GM19351 (cell line): Measurements from ENCODE around the gene NEK1.
"Not testable (repeated sequence)": the region's sequence is repeated elsewhere in the genome, so short reads cannot be mapped to it uniquely, and the experiment has no call there.

Experiments used
- ATAC-seq: cut with Tn5 transposase; IDR thresholded peaks from one replicate; pipeline ENCODE4 v1.9.1; 2021; ENCODE audit warnings: mild to moderate bottlenecking, moderate library complexity; ENCODE audit not compliant: unreplicated experiment

The NEK1 gene

DNA sequence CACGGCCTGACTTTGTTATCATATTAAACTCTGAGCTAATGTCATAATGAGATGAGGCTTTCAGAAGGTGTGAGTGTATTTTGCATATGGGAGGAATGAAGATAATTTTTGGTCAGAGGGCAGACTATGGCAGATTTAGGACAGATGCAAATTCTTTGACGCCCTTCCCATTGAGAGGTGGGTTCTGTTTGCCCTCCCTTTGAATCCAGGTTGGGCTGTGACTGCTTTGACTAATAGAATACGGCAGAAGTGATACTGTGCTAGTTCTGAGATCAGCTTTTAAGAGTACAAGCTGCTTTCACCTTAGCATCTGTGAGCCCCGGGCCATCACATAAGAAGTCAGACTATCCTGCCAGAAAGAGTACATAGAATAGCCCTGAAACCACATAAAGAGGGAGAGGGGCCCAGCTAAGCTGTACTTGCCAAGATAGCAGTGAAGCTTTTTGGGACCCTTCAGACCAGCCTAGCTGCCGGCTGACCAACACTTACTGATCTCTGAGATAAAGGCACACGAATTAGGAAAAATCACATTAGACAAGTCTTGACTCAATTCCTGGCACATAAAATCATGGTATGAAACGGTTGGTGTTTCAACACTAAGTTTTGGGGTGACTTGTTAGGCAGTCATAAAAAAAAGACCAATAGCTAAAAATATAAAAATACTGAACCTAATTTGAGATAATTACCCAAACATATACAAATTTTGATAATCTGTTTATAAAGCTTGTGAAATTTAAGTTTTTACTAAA is 174.9 kb downstream of the NEK1 start:
- ATAC-seq: peak; percentile 88

DNA sequence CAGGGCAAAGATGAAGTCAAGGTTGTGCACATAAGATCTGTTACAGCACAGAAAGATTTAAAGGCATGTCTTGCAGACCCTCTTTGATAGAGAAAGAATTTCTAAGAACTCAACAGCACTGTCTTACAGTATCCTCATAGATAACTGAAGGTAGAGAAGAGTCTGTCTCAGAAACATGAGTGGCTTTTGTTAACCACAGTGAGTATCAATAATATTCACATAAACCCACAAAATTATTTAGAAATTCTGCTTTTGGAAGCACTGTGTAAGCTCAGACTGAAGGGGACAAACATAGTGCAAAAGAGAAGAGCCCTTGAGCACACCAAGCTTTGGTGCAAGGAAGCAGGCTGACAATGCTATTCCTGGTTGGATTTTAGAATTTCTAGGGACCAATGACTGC is 175.6 kb downstream of the NEK1 start:
- ATAC-seq: no peak

DNA sequence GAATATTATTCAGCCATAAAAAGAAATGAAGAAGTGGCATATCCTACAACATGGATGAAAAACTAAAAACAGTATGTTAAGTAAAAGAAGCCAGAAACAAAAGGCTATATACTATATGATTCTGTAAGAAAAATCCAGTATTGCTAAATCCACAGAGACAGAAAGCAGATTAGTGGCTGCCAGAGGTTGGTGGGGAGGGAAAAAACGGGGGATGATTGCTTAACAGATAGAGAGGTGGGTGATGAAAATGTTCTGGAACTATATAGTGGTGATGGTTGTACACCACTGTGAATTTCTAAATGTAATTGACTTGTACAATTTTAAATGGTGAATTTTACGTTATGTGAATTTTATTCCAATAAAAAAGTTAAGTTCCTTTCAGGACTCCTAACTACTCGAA is 184.0 kb downstream of the NEK1 start:
- ATAC-seq: no peak

DNA sequence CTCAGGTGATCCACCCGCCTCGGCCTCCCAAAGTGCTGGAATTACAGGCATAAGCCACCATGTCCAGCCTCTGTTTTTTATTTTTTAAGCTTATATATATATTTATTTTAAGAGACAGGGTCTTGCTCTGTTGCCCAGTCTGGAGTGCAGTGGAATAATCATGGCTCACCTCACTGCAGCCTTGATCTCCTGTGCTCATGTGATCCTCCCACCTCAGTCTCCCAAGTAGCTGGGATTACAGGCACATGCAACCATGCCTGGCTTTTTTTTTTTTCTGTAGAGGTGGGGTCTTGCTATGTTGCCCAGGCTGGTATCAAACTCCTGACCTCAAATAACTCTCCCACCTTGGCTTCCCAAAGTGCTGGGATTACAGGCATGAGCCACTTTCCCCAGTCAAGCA is 184.7 kb downstream of the NEK1 start:
- not testable (repeated sequence) for ATAC-seq

DNA sequence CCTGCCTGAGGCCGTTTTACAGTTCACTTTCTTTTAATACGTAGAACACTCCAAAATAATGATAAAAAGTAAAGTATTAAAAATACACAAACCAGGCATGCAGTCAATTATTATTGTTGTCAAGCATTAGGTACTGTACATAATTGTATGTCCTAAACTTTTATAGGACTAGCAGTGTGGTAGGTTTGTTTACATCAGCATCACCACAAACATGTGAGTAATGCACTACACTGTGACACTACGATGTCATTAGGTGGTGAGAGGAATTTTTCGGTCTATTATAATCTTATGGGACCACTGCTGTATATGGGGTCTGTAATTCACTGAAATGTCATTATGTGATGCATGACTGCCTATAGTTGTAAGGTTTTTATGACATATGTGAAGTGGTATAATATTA is 192.1 kb downstream of the NEK1 start:
- no peak for ATAC-seq

DNA sequence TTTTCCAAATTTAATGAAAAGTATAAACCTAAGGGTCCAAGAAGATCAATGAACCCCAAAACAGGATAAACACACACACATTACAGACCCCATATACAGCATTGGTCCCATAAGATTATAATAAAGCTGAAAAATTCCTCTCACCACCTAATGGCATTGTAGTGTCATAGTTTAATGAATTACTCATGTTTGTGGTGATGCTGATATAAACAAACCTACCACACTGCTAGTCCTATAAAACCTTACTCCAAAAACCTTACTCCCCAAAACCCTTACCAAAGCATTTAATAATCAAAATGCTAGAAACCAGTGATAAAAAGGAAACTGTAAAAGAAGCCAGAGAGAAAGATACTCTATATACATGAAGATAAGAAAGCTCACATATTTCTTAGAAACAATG is 193.5 kb downstream of the NEK1 start:
- no peak for ATAC-seq

DNA sequence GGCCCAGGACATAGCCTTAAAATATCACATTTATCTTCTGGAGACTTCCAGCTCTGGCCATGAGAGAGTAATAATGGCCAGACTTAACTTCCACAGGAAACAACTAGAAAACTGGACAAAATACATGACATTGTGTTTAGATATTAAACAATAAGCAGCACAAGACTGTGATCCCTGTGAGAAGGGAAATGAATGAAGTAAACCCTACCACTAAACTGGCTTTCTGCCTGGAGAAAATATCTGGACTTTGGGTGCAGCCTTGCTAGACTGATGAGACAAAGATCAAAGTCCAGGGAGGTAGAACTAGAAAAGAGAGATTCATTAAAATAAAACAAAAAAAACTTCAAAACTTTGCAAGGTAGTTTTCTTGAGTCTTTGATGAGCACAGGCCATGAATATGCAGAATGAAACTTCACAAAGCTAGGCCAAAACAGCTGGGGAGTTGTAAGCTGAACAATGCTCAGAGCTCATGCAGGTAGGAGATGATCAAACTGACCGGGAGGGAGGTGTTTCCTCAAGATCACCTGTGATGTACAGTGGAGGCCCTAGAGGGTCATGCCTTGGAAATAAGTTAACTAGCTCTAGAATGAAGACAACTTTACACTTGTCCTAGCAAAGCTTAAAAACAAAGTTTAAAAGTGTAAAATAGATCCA is 194.6 kb downstream of the NEK1 start:
- ATAC-seq: no peak

DNA sequence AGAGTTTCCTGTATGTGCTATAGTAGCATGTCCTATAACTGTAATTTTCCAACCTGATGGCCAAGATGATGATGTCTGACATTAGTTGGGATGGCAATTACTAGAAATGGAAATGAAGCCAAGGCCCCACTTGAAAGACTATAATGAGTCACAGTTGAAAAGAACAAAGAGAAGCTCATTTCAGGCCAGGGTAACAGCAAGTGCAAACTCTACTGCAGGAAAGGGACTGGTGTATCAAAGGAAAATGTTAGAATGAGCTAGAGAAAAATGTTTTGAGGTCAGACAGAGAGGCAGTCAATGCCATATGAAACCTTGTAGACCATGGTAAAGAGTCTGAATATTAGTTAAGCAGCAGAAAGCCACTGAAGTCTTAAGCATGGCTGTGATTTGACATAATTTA is 195.4 kb downstream of the NEK1 start:
- ATAC-seq: peak; percentile 75

DNA sequence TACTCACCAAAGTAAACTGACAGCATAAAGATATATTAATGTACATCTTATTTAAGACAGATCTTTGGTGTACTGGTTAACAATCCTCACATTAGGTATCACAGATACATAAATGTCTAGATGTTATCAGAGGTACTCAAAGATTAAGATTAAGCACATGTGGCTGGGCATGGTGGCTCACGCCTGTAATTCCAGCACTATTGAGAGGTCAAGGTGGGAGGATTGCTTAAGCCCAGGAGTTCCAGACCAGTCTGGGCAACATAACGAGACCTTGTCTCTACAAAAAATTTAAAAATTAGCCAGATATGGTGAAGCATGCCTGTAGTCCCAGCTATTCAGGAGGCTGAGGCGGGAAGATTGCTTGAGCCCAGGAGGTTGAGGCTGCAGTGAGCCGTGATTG is 195.9 kb downstream of the NEK1 start:
- no peak for ATAC-seq

DNA sequence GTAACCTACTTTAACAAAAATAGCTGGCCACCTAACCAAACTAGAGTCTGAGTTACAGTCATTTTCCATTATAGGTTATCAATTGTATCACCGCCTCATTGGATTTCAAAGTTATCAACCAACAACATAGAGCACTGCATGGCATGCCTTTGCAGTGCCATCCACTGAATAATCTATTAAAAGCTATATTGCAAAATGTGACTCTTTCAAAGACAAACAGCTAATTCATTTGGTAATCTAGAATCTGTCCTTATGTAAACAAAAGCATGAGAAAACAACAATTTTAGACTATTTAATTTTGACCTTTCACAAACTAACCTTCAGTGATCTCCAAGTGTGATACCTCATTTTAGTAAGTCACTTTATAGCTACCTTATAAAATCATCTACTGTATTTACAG is 197.5 kb downstream of the NEK1 start:
- no peak for ATAC-seq

DNA sequence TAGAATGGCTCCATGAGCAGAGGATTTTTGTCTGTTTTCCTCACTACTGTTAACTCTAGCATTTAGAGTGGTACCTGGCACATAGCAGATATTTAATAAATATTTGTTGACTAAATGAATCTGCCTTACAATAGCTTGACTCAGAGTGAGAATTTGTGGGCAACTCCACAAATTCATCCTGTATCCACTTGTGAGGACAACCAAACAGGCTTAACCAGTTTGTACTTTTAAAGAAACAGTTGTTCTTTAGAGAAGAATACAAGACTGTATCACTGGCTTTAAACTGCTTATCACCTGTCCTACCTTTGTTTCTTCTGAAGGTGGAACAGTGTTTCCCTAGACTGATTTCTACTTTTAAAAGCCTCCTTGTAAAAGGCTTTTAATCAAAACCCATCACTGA is 200.3 kb downstream of the NEK1 start:
- no peak for ATAC-seq

DNA sequence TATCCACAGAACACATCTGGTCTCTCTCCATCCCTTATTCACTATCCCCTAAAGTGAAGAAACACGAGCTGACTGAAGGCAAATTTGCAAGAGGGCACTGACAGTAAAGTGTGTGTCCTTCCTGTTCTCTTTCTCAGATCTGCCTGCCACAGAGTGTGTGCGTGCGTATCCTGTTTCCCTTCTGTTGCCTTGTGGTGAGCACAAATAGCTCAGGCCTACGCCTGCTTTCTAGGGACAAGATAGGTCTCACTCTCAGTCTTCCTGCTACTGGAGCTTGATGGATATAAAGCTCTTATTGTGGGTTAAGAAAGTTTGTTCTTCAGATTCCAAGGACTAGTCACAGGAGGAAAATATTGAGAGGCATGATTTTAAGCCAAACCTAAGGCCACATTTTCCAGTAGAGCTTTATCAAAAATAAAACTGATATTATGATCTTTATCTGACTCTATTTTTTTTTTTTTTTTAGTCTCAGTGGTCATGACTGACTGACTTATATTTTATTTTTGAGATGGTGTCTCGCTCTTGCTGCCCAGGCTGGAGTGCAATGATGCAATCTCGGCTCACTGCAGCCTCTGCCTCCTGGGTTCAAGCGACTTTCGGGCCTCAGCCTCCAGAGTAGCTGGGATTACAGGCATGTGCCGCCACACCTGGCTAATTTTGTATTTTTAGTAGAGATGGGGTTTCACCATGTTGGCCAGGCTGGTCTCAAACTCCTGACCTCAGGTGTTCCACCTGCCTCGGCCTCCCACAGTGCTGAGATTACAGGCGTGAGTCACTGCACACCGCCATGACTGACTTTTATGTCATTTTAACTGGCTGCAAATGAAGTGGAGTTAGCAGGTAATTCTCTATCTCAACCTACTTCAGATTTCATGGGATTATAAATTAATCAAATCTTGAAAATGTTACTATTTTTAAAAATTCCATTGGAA is 201.3 kb downstream of the NEK1 start:
- ATAC-seq: peak; percentile 99

DNA sequence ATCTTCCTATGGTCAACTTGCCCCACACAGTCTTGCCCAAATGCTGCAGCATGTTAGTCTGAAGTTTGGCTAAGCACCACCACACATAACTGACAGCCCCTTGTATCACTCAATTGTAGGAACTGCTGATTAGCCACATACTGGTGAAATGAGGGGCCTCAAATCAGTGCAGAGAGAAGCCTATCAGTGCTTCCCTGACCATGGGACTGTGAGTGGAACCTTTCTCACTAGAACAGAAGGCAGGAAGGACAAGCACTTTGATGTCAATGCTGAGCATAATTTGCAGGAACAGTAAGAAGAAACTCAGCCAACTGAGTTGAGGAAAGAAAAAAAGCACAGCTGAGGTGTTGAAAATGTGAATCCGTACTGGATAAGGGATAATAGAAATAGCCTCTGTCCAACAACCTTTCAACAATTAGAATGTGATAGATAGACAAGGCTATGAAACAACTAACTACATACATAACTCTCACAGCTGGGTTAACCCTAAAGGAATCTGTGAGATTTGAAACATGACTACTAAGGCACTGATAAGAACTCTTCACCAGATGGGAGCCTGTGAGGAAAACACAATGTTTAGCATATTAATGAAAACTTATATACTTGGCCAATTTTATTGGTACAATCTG is 205.1 kb downstream of the NEK1 start:
- ATAC-seq: no peak

DNA sequence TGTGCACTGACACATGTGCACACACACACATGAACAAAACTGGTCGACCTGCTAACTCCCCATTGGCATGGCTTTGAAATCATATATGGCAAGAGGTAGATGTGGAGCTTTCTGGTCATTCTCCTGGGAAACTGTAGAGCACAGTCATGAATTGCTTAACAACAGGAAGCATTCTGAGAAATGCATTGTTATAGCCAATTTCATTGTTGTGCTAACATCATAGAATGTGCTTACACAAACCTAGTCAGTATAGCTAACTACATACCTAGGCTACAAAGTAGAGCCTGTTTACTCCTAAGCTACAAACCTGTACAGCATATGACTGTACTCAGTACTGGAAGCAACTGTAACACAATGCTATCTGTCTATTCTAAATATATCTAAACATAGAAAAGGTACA is 207.4 kb downstream of the NEK1 start:
- ATAC-seq: no peak

DNA sequence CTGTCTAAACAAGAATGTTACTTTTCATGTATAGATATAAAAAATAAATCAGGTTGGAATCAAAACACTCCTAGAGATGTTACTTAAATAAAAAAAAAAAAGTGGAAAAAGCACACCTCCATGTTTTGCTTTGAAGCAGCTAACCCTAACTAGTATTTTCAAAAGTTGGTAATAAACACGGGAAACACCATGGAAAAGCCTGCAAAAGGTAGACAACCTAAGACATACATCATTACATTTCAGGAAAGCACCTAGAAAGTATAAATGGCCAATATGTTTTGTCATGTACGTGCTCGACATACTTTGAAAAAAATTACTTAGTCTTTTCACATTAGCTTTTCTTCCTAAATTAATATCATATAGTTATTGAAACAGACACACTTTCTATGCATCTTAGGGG is 211.6 kb downstream of the NEK1 start:
- no peak for ATAC-seq

DNA sequence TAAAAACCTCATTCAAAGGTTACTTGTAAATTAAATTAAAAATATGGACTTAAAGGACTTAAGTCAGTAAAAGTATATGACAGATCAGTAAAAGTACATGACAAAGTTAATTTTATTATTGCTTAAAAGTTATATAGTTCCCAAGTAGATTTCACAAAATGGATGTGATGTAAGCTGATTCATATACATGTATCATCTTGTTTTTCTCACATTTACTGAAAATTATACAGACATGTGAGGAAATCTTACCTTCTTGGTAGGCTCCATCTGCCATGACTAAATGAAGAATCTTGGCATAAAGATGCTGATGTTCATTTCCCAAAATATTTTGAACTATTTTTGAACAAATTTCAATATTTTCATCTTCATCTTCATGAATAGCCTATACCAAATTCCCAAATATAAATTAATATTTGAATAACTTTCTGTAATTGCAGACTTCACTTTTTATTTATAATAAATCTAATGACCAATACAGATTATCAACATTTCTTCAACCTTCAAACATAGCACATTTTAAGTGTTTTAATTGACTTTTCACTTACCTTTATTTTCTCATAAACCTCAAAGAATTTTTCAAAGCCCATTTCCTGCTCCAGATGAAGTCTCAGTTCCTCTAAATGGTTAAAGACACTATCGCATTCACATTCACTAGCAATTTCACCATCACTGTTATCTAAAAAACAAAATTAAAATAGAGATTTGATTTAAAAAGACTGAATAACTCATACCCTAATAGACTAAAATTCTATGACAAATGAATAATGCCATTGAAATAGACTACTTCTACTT is 212.2 kb downstream of the NEK1 start:
- ATAC-seq: peak; percentile 74

DNA sequence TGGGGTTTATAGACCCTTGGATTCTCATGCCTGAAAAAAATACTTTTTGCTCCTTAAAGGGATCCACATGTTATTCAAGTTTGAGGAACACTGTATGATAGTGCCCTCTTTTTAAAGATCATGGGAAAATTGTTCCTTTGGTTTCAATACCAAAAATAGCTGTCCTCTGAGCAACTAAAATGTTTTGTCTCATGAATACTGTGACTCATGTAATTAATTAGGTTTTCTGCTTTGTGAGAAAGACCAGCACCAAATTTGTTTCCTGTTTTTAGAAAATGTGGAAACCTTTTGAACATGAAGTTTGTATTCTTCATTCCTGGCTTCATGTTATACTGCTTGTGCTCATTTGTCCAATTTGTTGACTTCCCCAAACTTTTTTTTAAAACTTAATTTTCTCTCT is 214.1 kb downstream of the NEK1 start:
- ATAC-seq: no peak

DNA sequence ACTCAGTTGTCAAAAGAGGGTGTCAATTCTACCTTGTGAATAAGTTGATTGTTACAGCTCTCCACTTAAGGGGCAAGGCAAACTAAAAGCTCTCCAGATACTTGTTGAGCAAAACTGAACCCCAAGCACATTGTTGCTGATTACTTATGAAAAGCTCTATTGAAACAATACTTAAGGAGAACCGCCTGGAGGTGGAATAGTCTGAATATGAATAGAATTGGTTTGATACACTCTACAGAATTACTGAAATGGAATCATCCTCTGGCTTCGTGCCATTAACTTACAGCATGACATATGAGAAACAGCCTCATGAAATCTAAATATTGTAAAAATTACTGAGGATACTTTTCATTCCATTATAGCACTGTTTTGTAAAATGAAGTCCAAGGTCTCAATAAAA is 214.6 kb downstream of the NEK1 start:
- no peak for ATAC-seq

DNA sequence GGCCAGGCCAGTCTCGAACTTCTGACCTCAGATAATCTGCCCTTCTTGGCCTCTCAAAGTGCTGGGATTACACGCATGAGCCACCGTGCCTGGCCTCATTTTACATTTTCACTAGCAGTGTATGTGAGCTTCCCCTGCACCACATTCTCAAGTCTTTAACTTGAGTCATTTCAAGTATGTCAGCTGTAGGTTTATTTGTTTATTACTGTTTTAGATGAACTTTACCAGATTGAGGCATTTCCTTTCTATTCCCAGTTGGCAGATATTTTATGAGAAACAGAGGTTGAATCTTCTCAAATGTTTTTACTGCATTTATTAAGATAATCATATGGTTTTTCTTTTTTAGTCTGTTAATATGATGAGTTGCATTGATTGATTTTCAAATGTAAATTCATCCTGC is 227.0 kb downstream of the NEK1 start:
- no peak for ATAC-seq

DNA sequence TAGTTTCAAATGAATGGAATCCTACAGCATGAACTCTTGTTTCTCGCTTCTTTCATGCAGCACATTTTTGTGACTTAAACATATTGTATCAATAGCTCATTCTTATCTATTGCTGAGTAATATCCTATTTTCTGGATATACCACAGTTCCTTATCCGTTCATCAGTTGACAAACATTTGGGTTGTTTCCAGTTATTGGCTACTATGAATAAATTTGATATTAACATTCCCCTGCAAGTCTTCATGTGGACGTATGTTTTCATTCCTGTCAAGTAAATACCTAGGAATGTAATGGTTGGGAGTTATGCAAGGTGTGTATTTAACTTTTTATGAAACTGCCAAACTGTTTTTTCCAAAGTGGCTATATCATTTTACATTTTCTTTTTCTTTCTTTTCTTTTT is 227.6 kb downstream of the NEK1 start:
- ATAC-seq: no peak
